Measurements from ENCODE around the gene VWCE. TPM values are rescaled to one million over a fixed set of nuclear protein-coding genes. Genes with fewer than 3 reads are reported as not detected.

VWCE gene
- total RNA-seq, 1 experiment from 2014 or later: 21.9 TPM

GRCh38 chr11:61273178-61274078, 21.7 kb downstream of the VWCE start:
- ChIA-PET POLR2A (no interaction called here), CTCF (interaction anchor here (0.6 kb wide), 1 partner anchor 63 kb away, joined by 3 read pairs; no protein-coding TSS in a partner anchor)
- Mint-ChIP-seq H3K4me3 (no peak overlapping the region), H3K9me3 (no peaks in the 10 kb centered on the region), H3K27ac (no peak overlapping the region), H3K4me1 (peaks cover 8% of the 10 kb centered on the region), H3K36me3 (peaks cover 6% of the 10 kb centered on the region), H3K27me3 (ENCODE audit: low read depth) (no peaks in the 10 kb centered on the region)
- DNase-seq (ENCODE audit: low spot score) (no peak), ATAC-seq (no peak)
- TF ChIP-seq, protein P1, sequence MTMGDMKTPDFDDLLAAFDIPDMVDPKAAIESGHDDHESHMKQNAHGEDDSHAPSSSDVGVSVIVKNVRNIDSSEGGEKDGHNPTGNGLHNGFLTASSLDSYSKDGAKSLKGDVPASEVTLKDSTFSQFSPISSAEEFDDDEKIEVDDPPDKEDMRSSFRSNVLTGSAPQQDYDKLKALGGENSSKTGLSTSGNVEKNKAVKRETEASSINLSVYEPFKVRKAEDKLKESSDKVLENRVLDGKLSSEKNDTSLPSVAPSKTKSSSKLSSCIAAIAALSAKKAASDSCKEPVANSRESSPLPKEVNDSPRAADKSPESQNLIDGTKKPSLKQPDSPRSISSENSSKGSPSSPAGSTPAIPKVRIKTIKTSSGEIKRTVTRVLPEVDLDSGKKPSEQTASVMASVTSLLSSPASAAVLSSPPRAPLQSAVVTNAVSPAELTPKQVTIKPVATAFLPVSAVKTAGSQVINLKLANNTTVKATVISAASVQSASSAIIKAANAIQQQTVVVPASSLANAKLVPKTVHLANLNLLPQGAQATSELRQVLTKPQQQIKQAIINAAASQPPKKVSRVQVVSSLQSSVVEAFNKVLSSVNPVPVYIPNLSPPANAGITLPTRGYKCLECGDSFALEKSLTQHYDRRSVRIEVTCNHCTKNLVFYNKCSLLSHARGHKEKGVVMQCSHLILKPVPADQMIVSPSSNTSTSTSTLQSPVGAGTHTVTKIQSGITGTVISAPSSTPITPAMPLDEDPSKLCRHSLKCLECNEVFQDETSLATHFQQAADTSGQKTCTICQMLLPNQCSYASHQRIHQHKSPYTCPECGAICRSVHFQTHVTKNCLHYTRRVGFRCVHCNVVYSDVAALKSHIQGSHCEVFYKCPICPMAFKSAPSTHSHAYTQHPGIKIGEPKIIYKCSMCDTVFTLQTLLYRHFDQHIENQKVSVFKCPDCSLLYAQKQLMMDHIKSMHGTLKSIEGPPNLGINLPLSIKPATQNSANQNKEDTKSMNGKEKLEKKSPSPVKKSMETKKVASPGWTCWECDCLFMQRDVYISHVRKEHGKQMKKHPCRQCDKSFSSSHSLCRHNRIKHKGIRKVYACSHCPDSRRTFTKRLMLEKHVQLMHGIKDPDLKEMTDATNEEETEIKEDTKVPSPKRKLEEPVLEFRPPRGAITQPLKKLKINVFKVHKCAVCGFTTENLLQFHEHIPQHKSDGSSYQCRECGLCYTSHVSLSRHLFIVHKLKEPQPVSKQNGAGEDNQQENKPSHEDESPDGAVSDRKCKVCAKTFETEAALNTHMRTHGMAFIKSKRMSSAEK (CRISPR knock-in tag; IDR thresholded peaks at IDR 0.05; ENCODE audit: borderline replicate concordance): no peak
- TF ChIP-seq, protein P2, sequence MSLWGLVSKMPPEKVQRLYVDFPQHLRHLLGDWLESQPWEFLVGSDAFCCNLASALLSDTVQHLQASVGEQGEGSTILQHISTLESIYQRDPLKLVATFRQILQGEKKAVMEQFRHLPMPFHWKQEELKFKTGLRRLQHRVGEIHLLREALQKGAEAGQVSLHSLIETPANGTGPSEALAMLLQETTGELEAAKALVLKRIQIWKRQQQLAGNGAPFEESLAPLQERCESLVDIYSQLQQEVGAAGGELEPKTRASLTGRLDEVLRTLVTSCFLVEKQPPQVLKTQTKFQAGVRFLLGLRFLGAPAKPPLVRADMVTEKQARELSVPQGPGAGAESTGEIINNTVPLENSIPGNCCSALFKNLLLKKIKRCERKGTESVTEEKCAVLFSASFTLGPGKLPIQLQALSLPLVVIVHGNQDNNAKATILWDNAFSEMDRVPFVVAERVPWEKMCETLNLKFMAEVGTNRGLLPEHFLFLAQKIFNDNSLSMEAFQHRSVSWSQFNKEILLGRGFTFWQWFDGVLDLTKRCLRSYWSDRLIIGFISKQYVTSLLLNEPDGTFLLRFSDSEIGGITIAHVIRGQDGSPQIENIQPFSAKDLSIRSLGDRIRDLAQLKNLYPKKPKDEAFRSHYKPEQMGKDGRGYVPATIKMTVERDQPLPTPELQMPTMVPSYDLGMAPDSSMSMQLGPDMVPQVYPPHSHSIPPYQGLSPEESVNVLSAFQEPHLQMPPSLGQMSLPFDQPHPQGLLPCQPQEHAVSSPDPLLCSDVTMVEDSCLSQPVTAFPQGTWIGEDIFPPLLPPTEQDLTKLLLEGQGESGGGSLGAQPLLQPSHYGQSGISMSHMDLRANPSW (CRISPR knock-in tag; conservative IDR thresholded peaks at IDR 0.05; ENCODE audit: low read depth): no peak
- TF ChIP-seq, protein P3, sequence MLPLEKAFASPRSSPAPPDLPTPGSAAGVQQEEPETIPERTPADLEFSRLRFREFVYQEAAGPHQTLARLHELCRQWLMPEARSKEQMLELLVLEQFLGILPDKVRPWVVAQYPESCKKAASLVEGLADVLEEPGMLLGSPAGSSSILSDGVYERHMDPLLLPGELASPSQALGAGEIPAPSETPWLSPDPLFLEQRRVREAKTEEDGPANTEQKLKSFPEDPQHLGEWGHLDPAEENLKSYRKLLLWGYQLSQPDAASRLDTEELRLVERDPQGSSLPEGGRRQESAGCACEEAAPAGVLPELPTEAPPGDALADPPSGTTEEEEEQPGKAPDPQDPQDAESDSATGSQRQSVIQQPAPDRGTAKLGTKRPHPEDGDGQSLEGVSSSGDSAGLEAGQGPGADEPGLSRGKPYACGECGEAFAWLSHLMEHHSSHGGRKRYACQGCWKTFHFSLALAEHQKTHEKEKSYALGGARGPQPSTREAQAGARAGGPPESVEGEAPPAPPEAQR (CRISPR knock-in tag; IDR thresholded peaks at IDR 0.05): no peak
- TF ChIP-seq, protein P4, sequence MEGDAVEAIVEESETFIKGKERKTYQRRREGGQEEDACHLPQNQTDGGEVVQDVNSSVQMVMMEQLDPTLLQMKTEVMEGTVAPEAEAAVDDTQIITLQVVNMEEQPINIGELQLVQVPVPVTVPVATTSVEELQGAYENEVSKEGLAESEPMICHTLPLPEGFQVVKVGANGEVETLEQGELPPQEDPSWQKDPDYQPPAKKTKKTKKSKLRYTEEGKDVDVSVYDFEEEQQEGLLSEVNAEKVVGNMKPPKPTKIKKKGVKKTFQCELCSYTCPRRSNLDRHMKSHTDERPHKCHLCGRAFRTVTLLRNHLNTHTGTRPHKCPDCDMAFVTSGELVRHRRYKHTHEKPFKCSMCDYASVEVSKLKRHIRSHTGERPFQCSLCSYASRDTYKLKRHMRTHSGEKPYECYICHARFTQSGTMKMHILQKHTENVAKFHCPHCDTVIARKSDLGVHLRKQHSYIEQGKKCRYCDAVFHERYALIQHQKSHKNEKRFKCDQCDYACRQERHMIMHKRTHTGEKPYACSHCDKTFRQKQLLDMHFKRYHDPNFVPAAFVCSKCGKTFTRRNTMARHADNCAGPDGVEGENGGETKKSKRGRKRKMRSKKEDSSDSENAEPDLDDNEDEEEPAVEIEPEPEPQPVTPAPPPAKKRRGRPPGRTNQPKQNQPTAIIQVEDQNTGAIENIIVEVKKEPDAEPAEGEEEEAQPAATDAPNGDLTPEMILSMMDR (IDR thresholded peaks at IDR 0.05): no peak
- no peak for TF ChIP-seq ZNF423 (CRISPR knock-in tag; IDR thresholded peaks at IDR 0.05)
- no peak for TF ChIP-seq HMGA2 (CRISPR knock-in tag; IDR thresholded peaks at IDR 0.05)
- TF ChIP-seq JUN (CRISPR knock-in tag; IDR thresholded peaks at IDR 0.05): no peak
- no peak for TF ChIP-seq GABPB1 (CRISPR knock-in tag; IDR thresholded peaks at IDR 0.05)
- no peak for TF ChIP-seq CBFB (CRISPR knock-in tag; IDR thresholded peaks at IDR 0.05; ENCODE audit: low read depth)
- TF ChIP-seq ZNF671 (CRISPR knock-in tag; IDR thresholded peaks at IDR 0.05): no peak

DNA sequence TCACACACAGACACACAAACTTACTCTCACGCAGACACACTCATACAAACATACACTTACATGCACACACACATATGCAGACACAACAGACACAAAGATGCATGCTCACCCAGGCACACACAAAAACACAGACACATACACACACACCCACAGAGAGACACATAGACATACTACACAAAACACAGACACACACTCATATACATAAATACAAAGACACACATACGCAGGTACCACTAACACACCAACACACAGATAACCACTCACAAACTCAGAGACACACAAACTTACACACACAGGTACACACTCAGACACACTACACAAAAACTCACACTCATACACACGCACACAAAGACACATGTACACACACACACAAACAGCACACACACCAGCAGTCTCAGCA, 22.4 kb downstream of the VWCE start:
- ATAC-seq (no peak), DNase-seq (ENCODE audit: low spot score) (no peak)
- H3K4me3 Mint-ChIP-seq: no peak overlapping the region
- CTCF ChIA-PET: no interaction called here
- TF ChIP-seq, protein P5, sequence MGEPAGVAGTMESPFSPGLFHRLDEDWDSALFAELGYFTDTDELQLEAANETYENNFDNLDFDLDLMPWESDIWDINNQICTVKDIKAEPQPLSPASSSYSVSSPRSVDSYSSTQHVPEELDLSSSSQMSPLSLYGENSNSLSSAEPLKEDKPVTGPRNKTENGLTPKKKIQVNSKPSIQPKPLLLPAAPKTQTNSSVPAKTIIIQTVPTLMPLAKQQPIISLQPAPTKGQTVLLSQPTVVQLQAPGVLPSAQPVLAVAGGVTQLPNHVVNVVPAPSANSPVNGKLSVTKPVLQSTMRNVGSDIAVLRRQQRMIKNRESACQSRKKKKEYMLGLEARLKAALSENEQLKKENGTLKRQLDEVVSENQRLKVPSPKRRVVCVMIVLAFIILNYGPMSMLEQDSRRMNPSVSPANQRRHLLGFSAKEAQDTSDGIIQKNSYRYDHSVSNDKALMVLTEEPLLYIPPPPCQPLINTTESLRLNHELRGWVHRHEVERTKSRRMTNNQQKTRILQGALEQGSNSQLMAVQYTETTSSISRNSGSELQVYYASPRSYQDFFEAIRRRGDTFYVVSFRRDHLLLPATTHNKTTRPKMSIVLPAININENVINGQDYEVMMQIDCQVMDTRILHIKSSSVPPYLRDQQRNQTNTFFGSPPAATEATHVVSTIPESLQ (CRISPR knock-in tag; IDR thresholded peaks at IDR 0.05): no peak
- TF ChIP-seq, protein P6, sequence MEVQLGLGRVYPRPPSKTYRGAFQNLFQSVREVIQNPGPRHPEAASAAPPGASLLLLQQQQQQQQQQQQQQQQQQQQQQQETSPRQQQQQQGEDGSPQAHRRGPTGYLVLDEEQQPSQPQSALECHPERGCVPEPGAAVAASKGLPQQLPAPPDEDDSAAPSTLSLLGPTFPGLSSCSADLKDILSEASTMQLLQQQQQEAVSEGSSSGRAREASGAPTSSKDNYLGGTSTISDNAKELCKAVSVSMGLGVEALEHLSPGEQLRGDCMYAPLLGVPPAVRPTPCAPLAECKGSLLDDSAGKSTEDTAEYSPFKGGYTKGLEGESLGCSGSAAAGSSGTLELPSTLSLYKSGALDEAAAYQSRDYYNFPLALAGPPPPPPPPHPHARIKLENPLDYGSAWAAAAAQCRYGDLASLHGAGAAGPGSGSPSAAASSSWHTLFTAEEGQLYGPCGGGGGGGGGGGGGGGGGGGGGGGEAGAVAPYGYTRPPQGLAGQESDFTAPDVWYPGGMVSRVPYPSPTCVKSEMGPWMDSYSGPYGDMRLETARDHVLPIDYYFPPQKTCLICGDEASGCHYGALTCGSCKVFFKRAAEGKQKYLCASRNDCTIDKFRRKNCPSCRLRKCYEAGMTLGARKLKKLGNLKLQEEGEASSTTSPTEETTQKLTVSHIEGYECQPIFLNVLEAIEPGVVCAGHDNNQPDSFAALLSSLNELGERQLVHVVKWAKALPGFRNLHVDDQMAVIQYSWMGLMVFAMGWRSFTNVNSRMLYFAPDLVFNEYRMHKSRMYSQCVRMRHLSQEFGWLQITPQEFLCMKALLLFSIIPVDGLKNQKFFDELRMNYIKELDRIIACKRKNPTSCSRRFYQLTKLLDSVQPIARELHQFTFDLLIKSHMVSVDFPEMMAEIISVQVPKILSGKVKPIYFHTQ (CRISPR knock-in tag; IDR thresholded peaks at IDR 0.05): no peak
- no peak for TF ChIP-seq ZNF121 (CRISPR knock-in tag; IDR thresholded peaks at IDR 0.05)
- TF ChIP-seq, protein P7, sequence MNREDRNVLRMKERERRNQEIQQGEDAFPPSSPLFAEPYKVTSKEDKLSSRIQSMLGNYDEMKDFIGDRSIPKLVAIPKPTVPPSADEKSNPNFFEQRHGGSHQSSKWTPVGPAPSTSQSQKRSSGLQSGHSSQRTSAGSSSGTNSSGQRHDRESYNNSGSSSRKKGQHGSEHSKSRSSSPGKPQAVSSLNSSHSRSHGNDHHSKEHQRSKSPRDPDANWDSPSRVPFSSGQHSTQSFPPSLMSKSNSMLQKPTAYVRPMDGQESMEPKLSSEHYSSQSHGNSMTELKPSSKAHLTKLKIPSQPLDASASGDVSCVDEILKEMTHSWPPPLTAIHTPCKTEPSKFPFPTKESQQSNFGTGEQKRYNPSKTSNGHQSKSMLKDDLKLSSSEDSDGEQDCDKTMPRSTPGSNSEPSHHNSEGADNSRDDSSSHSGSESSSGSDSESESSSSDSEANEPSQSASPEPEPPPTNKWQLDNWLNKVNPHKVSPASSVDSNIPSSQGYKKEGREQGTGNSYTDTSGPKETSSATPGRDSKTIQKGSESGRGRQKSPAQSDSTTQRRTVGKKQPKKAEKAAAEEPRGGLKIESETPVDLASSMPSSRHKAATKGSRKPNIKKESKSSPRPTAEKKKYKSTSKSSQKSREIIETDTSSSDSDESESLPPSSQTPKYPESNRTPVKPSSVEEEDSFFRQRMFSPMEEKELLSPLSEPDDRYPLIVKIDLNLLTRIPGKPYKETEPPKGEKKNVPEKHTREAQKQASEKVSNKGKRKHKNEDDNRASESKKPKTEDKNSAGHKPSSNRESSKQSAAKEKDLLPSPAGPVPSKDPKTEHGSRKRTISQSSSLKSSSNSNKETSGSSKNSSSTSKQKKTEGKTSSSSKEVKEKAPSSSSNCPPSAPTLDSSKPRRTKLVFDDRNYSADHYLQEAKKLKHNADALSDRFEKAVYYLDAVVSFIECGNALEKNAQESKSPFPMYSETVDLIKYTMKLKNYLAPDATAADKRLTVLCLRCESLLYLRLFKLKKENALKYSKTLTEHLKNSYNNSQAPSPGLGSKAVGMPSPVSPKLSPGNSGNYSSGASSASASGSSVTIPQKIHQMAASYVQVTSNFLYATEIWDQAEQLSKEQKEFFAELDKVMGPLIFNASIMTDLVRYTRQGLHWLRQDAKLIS (CRISPR knock-in tag; IDR thresholded peaks at IDR 0.05; ENCODE audit: borderline replicate concordance): no peak
- H3K27me3 Mint-ChIP-seq (ENCODE audit: low read depth): no peaks in the 10 kb centered on the region
- H3K27ac Mint-ChIP-seq: no peak overlapping the region
- H3K36me3 Mint-ChIP-seq: no peaks in the 10 kb centered on the region; the same call in 1 of the 2 replicates
- 0 out of 2 replicates have a peak, but pooled peaks cover under 1% of the 10 kb centered on the region for H3K4me1 Mint-ChIP-seq
- POLR2A ChIA-PET: no interaction called here
- H3K9me3 Mint-ChIP-seq: no peaks in the 10 kb centered on the region

Data from WTC11 (cell line).